Rectal smooth muscle tissue (tissue), 1 donor: Measurements from ENCODE around the gene PBX1.

Experiments used
- H3K27ac ChIP-seq: one replicate; pipeline ENCODE4 v1.7.0; 2013; ENCODE audit warnings: low read depth, low read length, inconsistent platforms
- H3K27me3 ChIP-seq: one replicate; pipeline ENCODE4 v1.7.0; 2013; ENCODE audit warnings: low read length; ENCODE audit not compliant: control insufficient read depth, insufficient read depth
- H3K36me3 ChIP-seq: one replicate; pipeline ENCODE4 v1.7.0; 2013; ENCODE audit warnings: low read length; ENCODE audit not compliant: control insufficient read depth, insufficient read depth
- H3K4me1 ChIP-seq: one replicate; pipeline ENCODE4 v1.7.0; 2013; ENCODE audit warnings: low read length; ENCODE audit not compliant: control insufficient read depth, insufficient read depth
- H3K4me3 ChIP-seq: one replicate; pipeline ENCODE4 v1.7.0; 2013; ENCODE audit warnings: low read length
- H3K9ac ChIP-seq: one replicate; pipeline ENCODE4 v1.7.0; 2013; ENCODE audit warnings: low read length

The PBX1 gene

DNA sequence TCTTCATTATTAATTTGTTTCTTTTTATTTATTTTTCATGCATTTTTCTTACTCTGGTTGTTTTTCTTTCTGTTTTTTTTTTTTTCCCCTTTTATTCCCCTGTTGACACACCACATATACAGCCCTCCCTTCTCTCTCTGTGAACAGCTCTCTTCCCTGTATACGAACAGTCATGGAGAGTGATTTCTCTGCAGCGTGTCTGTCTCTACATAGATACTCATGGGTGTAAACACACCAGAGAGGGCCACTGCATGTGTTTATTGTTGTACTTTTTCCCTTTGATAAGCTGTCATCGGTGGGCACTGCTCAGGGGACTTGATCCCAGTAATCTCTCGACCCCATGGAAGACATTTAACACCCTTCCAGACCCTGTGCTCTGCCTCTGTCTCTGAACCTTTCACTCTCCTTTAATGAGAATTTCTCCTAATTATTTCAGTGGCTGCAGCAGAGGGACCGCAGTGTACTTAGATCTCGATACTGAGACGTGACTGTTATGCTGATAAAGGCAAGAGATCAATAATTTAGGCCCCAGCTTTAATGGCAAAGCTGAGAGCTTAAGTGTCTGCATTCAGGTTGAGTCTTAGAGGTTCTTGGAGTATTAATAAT lies 113.1 kb downstream of the PBX1 start:
- no peaks in the 10 kb centered on the region for H3K36me3 ChIP-seq
- H3K27me3 ChIP-seq: no peaks in the 10 kb centered on the region
- no peak overlapping the region for H3K9ac ChIP-seq
- H3K27ac ChIP-seq: no peak overlapping the region
- peaks cover 11% of the 10 kb centered on the region for H3K4me1 ChIP-seq
- H3K4me3 ChIP-seq: no peak overlapping the region

GRCh38 chr1:164672588-164672987 lies 113.6 kb downstream of the PBX1 start:
- Histone ChIP-seq H3K4me3 (no peak overlapping the region), H3K36me3 (no peaks in the 10 kb centered on the region), H3K9ac (no peak overlapping the region), H3K27me3 (no peaks in the 10 kb centered on the region), H3K27ac (no peak overlapping the region), H3K4me1 (peaks cover 11% of the 10 kb centered on the region)

DNA sequence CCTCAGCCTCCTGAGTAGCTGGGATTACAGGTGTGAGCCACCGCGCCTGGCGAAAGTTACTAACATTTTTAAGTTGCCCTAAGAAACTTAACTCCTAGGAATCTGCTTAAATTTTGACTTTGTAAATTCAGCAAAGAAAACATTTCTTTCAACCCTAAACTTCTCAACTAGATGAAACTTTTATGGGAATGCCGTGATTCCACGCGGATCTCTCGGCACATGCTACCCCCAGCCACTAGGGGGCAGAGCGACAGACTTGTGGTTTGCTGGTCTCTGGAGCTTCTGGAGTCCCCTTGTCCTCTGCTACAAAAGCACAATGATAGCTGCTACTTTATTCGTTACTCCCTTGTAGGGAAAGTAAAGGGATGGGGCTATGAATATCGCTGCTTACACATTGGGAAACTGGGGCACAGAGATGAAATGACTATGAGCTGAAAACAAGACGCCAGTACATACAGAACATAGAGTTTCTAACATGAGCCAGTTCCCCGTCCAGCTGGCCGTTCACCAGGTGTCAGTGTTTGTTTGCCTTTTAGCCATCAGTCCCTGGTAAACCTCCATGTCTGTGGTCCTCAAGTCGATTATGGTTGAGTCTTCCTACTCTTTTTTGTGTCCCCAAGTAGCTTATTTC lies 114.7 kb downstream of the PBX1 start:
- no peak overlapping the region for H3K27ac ChIP-seq
- no peaks in the 10 kb centered on the region for H3K36me3 ChIP-seq
- peaks cover 11% of the 10 kb centered on the region for H3K4me1 ChIP-seq
- no peak overlapping the region for H3K9ac ChIP-seq
- no peak overlapping the region for H3K4me3 ChIP-seq
- no peaks in the 10 kb centered on the region for H3K27me3 ChIP-seq

GRCh38 chr1:164675342-164675904 lies 116.4 kb downstream of the PBX1 start:
- H3K36me3 ChIP-seq: no peaks in the 10 kb centered on the region
- H3K27me3 ChIP-seq: no peaks in the 10 kb centered on the region
- no peak overlapping the region for H3K4me3 ChIP-seq
- H3K9ac ChIP-seq: no peak overlapping the region
- H3K4me1 ChIP-seq: peaks cover 9% of the 10 kb centered on the region
- H3K27ac ChIP-seq: no peak overlapping the region

- no peaks in the 10 kb centered on the region for H3K36me3 ChIP-seq
- no peaks in the 10 kb centered on the region for H3K27me3 ChIP-seq
- H3K27ac ChIP-seq: no peak overlapping the region
- no peak overlapping the region for H3K4me3 ChIP-seq
- H3K4me1 ChIP-seq: peaks cover 3% of the 10 kb centered on the region
- H3K9ac ChIP-seq: no peak overlapping the region
These were observed 119.2 kb downstream of the PBX1 start for GRCh38 chr1:164678136-164678700.

DNA sequence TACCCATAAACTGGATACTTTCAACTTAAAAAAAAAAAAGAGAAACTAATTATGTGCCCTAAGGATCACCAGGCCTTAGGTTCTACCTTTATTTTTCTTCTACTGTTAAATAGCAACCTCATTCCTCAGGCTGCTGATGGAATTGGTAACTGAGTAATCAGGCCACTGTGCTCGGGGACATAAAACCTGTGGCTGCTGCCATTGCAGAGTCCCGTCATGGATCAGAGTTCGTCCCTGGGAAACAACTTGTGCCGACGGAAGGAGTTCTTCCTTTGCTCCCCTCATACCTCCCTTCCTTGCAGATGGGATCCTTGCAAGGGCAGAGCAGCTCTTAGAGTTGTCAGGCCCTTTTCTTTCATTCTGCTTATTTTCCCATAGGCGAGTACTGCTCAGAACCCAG lies 123.6 kb downstream of the PBX1 start:
- Histone ChIP-seq H3K36me3 (peaks cover 2% of the 10 kb centered on the region), H3K27me3 (no peaks in the 10 kb centered on the region), H3K27ac (no peak overlapping the region), H3K9ac (no peak overlapping the region), H3K4me3 (no peak overlapping the region), H3K4me1 (peaks cover 4% of the 10 kb centered on the region)

GRCh38 chr1:164683235-164683634 lies 124.3 kb downstream of the PBX1 start:
- Histone ChIP-seq H3K4me1 (peaks cover 4% of the 10 kb centered on the region), H3K27ac (no peak overlapping the region), H3K9ac (no peak overlapping the region), H3K4me3 (no peak overlapping the region), H3K36me3 (peaks cover 2% of the 10 kb centered on the region), H3K27me3 (no peaks in the 10 kb centered on the region)

DNA sequence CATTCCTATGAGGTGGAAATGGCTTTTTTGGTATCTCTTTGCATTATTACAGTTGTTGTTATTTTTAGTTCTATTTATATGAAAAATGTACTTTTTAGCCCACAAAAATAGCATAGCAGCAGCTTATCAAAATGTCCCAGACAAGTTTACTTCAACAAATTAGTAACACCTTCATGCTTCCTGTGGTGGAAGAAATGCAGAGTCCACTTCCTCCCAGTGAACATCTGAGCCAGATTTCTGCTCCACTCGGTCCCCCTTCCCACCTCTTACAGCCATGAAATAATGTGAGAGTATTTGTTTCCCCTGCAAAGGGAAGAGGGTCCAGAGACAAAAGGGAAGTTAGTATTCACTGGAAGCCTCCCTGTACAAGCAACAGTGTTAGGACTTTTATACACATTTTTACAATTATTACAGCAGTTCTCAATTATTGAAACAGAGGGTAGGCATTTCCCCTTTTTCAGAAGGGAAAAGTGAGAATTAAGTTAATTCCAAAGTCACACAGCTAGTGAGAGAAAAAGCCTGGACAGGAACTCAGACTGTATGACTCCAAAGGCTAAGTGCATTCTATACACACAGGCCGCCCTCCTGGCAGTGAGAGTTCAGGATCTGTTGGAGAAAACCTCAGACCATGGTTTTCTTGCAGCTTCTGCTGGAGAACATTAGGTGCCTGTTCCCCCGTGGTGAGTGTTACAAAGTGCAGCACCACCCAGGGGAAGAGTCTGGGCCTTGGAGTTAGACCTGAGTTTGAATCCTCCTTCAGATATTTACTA lies 126.5 kb downstream of the PBX1 start:
- Histone ChIP-seq H3K4me1 (peaks cover 4% of the 10 kb centered on the region), H3K36me3 (peaks cover 2% of the 10 kb centered on the region), H3K27me3 (no peaks in the 10 kb centered on the region), H3K4me3 (no peak overlapping the region), H3K27ac (no peak overlapping the region), H3K9ac (no peak overlapping the region)

- Histone ChIP-seq H3K27ac (no peak overlapping the region), H3K4me1 (peaks cover 4% of the 10 kb centered on the region), H3K36me3 (peaks cover 2% of the 10 kb centered on the region), H3K27me3 (no peaks in the 10 kb centered on the region), H3K4me3 (no peak overlapping the region), H3K9ac (no peak overlapping the region)
These were observed 128.8 kb downstream of the PBX1 start for GRCh38 chr1:164687777-164688176.

GRCh38 chr1:164688791-164689190 lies 129.8 kb downstream of the PBX1 start:
- no peak overlapping the region for H3K9ac ChIP-seq
- no peaks in the 10 kb centered on the region for H3K27me3 ChIP-seq
- H3K4me3 ChIP-seq: no peak overlapping the region
- peaks cover 2% of the 10 kb centered on the region for H3K4me1 ChIP-seq
- peaks cover 2% of the 10 kb centered on the region for H3K36me3 ChIP-seq
- H3K27ac ChIP-seq: no peak overlapping the region

DNA sequence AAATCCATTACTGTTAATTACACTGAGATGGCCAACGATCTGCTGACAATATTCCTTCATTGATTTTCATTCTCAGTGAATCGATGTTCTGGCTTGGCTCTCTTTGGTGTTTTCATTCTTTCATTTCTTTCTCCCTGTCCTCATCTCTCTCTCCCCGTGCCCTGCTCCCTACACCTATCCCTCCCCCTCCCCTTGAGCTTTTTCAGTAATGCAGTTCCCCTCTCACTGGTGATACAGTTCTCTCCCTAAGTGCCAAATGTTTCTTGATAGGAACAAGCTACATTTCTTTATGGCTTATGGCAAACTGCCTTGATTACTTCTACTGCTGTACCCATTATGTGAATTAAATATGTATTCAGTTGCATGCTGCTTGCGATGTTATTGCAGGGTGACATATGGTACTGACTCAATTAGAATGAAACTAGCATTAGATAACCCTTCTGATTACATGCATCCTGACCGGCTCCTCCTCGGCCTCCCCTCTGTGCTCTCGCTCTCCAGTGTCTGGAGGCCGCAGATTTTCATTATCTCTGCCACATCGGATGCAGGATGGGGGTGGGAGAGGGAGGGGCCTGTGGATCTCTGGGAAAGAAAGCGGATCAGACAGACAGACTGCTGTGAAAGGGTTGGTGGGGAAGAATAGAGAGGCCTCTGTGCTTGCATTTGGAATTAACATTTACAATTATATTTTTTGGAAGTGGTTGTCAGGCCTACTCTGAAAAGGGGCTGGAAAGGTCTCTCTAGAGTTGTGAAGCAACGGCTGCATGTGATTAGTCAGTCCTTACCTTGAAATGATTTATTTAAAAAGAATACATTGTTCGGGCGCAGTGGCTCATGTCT lies 130.9 kb downstream of the PBX1 start:
- Histone ChIP-seq H3K36me3 (peaks cover 2% of the 10 kb centered on the region), H3K4me1 (peaks cover 2% of the 10 kb centered on the region), H3K27me3 (no peaks in the 10 kb centered on the region), H3K27ac (no peak overlapping the region), H3K9ac (no peak overlapping the region), H3K4me3 (no peak overlapping the region)

DNA sequence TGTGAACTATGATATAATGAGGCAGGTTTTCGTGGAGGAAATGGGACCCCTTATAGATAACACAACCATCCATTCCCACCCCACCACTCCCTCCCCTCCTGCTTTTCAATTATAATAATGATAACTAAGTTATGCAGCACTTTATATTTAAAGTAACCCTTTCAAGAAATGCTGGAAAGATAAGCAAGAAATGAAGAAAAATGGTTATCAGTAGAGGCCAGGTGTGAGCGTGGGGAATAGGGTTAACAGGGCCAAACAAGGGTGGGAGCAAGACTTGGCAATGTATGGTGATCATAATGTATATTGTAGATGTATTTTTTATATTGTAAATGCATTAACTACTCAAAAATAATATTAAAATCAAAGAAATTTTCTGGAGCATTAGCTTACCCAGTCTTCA lies 133.4 kb downstream of the PBX1 start:
- Histone ChIP-seq H3K9ac (no peak overlapping the region), H3K4me1 (peaks cover 2% of the 10 kb centered on the region), H3K36me3 (no peaks in the 10 kb centered on the region), H3K27me3 (no peaks in the 10 kb centered on the region), H3K4me3 (no peak overlapping the region), H3K27ac (no peak overlapping the region)
